Brain microvascular endothelial cell (primary cell): ENCODE results near the gene FPR2.
A peak's percentile ranks its signal among the peaks of the same experiment; 100 is the strongest.

Source experiments
- DNase-seq: peaks from one replicate; pipeline ENCODE4 v3.0.0-alpha.2; 2020
- H3K27ac ChIP-seq: fragments of 250-450 bp; sonication (Bioruptor Pico); 2 replicates; pipeline ENCODE4 v1.5.1; 2020; ENCODE audit warnings: mild to moderate bottlenecking, moderate library complexity
- H3K27me3 ChIP-seq: fragments of 250-450 bp; sonication (Bioruptor Pico); replicated peaks from 2 replicates; pipeline ENCODE4 v1.5.1; 2020; ENCODE audit warnings: mild to moderate bottlenecking
- H3K36me3 ChIP-seq: fragments of 250-450 bp; sonication (Bioruptor Pico); replicated peaks from 2 replicates; pipeline ENCODE4 v1.5.1; 2020; ENCODE audit warnings: mild to moderate bottlenecking
- H3K4me3 ChIP-seq: 2 replicates; pipeline ENCODE4 v1.5.1; 2011; ENCODE audit warnings: low read depth, mild to moderate bottlenecking, control low read depth, low read length, moderate library complexity
- CTCF ChIP-seq: IDR thresholded peaks from 2 replicates; pipeline ENCODE4 v1.5.1; 2011; ENCODE audit warnings: low read depth, mild to moderate bottlenecking, moderate library complexity, low read length, control low read depth, inconsistent platforms; ENCODE audit errors: missing control alignments
- in situ Hi-C: cut with HindIII; loops from 2 replicates; pipeline ENCODE4 v1.10.0; 2017; ENCODE audit warnings: low sequenced_read_pairs, low pct_ligation_motif_present

Gene FPR2

DNA sequence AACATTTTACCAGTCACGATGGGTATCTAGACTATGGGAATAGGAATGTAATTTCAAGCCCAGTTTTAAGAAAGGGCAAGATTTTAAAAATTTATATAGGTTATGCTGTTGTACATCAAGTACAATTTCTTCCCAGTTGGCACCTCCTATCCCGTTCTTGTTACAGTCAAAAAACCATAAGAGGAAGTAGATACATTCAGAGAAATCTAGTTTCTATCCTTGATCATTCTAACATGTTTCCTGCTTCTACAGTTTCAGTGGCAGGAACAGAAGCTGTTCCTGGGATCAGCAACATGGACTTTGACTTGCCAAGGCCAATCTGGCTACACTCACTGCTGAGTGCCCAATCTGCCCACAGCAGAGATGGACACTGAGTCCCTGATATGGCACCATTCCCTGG, 19.3 kb downstream of the FPR2 start:
- DNase-seq: no peak
- Histone ChIP-seq H3K27ac (no peak overlapping the region), H3K27me3 (no peaks in the 10 kb centered on the region), H3K4me3 (no peak overlapping the region), H3K36me3 (no peaks in the 10 kb centered on the region)
- in situ Hi-C loops: no loop called here
- no peak for TF ChIP-seq CTCF

GRCh38 chr19:51781999-51782398, 21.0 kb downstream of the FPR2 start:
- in situ Hi-C loops: no loop called here

DNA sequence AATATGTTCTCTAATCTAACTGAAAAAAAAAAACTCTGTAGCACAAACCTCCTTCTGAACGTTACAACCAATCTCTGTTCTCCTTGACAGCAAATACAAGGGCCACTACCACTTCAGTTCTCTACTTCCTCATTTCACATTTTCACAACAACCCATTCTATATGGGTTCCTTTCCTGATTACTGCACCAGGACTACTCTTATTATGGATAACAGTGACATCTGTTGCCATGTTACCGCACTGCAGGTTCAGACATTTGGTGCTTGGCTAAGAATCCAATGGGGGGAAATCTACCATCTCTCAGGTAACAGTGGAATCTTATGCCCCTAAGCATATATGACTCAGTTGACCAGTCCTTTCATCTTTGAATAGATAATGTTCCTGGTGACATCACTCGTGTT, 22.4 kb downstream of the FPR2 start:
- TF ChIP-seq CTCF: peak; percentile 47
- H3K27me3 ChIP-seq: no peaks in the 10 kb centered on the region
- H3K4me3 ChIP-seq: no peak overlapping the region
- in situ Hi-C loops: no loop called here
- no peaks in the 10 kb centered on the region for H3K36me3 ChIP-seq
- DNase-seq: peak; percentile 8
- no peak overlapping the region for H3K27ac ChIP-seq

More at GRCh38 chr19:51781999-51782398, 21.0 kb downstream of the FPR2 start:
- no peak for TF ChIP-seq CTCF
- Histone ChIP-seq H3K4me3 (no peak overlapping the region), H3K27me3 (no peaks in the 10 kb centered on the region), H3K27ac (no peak overlapping the region), H3K36me3 (no peaks in the 10 kb centered on the region)
- DNase-seq: no peak

DNA sequence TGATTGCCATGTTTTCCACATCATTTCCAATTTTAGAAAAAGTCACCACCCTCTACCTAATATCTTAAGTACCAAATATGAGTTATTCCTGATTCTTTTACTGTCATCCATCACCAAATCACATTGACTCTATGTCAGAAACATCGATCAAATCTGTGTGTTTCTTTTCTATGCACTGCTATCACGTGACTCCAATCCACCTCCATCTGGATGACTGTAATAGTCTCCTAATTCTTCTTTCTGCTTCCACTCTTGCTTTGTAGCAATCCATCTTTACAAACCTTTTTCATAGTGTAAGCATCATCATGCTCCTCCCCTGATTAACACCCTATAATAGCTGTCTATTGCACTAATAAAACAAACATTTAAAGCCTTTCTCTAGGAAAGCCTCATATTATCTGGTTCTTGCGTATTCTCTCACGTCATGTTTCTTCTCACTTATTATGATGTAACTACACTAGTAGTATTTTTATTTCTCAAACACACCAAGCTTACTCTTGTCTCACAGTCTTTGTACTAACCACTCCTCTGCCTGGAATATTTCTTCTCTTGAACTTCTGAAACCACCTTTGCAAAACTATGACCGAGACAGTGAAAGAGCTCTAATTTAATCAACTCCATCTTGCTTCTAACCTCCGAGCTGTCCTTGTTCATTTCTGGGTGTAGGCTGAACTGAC, 23.3 kb downstream of the FPR2 start:
- TF ChIP-seq CTCF: no peak
- Histone ChIP-seq H3K27me3 (no peaks in the 10 kb centered on the region), H3K4me3 (no peak overlapping the region), H3K36me3 (no peaks in the 10 kb centered on the region), H3K27ac (no peak overlapping the region)
- no peak for DNase-seq
- in situ Hi-C loops: no loop called here

- in situ Hi-C loops: no loop called here
- DNase-seq: peak; percentile 32
- TF ChIP-seq CTCF: no peak
- no peak overlapping the region for H3K4me3 ChIP-seq
- H3K27me3 ChIP-seq: no peaks in the 10 kb centered on the region
- H3K36me3 ChIP-seq: no peaks in the 10 kb centered on the region
- no peak overlapping the region for H3K27ac ChIP-seq
These were observed 24.1 kb downstream of the FPR2 start for GRCh38 chr19:51784922-51785690.
